Amygdala (tissue), 56 donors: ENCODE measurements around the gene SLC29A3.
A peak's percentile ranks its signal among the peaks of the same experiment; 100 is the strongest.

Experiments
- DNase-seq, 56 donors: peaks; one replicate each; lab custom pipeline; 2025; lab: John Stamatoyannopoulos, UW

Gene SLC29A3

DNA sequence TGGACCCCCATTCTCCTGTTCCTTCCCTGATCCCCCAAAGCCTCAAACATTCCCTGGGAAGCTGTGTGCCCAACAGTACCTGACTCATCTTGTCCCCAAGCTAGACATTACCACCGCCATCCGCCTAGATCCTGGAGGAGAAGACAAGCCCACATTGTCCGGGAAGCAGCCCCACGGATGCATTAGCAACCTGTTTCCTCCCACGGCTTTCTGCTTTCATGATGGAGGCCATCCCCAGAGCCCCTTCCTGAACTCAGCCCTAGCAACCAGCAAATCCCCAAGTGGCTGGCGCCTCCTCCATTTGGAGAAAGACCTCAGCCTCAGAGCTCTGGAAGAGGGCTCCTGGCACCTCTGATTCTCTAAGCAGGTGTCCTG lies 2.3 kb upstream of the SLC29A3 start:
- no peak for DNase-seq

DNA sequence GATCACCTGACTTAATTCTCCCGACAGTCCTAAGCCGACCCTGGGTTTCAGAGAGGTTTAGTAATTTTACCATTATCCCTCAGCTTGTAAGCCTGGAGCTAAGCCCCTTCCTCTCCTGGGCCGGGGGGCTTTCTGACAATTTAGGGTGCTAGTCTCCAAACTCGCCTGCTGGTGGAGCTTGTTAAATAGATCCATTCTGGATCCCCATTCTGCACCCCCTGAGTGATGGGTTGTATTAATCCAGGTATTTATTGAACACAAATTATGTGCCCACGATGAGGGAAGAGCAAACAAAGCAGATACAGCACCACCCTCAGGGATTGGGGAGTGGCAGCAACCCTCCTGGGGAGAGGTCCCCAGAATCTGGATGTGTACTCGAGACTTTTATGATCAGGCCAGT lies 1.3 kb upstream of the SLC29A3 start:
- DNase-seq = no peak

DNA sequence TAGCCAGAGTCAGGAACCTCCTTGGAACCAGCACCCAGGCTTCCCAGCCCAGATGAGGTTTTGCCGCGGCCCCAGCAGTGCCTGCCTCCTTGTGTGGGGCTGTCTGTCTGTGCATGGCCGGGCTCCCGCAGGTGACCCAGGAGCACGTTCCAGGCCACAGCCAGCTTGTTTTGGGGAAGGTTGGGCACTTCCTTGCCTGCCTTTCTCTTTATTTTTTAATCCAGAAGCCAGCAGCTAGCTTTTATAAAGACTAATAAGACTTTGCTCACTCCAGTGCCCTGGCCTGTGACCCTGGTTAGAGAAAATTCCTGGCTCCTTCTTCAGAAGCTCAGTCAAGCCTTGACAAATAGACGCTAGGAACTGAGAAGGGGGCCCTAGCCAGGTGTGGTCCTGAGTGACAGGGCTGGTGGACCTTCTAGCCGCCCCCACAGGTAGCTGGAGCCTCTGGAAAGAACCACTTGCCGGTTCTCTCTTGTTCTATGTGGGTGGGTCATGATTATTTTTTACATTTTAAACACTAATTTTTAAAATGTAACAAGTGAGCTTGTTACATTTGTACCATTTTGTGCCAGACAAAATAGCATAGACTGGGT lies 837 bp downstream of the SLC29A3 start:
- DNase-seq = no peak

DNA sequence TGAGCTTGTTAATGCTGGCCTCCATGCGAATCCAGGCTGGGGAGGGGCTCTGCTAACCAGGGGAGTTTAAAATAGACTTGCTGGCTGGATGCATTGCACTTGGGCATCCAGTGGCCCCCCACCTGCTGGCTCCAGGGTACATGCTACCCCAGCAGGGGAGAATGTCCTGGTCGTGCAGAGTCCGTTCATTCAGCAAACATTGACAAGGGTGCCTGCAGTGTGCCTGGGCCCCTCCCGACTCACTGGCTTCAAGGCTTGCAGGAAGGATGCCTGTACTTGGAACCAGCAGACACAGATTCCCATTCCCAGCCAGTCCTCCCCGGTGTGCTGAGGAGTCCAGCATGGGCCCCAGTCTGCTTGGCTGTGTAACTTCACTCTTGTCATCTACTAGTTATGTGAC lies 1.5 kb downstream of the SLC29A3 start:
- no peak for DNase-seq

DNA sequence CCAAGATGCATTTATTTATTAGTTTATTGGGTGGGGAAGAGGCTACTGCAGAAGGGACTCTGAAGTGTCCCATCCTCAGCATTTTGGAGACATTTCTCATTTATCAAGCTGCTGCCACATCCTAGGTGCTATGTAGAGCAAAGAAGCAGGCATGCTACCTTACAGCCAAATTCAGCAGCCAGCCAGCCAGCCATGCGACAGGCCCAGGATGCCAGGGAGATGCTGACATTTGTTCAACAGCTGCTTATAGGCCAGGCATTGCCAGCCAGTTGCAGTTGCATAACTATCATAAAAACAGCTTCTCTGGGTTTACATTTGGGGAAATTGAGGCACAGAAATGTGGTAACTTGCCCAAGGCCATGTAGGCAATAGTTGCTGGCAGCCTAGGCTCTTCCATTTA lies 2.3 kb downstream of the SLC29A3 start:
- DNase-seq = no peak

DNA sequence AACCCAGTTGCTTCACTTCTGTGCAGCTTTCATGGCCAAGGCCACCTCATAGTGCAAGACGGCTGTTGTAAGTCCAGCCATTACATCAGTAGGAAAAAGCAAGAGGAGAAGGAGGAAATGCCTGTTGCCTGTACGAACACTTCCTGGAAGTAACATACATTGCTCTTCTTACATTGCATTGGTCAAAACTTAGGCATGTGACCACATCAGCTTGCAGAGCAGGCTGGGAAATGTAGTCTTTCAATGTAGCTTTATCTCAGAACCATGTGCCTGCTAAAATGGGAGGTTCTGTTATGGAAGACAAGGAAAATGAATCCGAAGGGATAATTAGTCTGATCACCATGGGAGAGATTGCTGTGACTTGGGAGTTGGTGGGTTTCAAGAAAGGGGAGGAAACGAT lies 4.3 kb downstream of the SLC29A3 start:
- DNase-seq = no peak

DNA sequence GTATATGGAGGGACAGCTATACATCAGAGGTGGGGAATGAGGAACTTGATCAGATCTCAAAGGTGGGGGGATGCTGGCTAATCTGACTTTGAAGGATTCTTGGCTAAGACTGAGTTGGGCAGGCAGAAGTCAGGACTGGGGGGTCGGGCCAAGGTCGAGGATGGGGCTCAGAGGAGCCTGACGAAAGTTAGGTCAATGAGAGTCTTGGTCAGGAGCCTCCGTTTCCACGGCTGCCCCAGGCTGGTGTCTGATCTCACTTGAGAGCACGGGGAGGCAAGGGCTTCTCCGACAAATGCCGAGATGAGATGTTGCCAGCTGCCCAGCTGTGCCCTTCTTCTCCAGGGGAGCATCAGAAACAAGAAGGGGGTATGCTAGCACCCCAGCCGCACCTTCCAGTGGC lies 5.7 kb downstream of the SLC29A3 start:
- no peak for DNase-seq

DNA sequence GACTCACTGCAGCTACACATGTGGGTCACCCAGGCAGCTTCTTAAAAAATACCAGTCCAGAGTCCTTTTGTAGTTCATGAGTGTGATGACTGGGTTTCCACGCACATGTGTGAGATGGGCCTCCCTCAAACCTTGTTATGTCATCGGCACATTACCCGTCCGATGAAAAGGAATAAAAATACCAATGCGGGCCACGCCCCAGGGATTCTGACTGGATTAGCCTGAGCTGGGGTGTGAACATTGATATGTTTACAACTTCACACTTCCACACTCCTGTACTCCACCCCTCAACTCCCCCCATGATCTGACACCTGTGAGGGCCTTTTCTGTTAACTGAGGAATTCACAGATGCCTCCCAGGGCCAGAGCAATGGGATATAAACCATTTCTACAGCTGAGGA lies 6.2 kb downstream of the SLC29A3 start:
- no peak for DNase-seq

DNA sequence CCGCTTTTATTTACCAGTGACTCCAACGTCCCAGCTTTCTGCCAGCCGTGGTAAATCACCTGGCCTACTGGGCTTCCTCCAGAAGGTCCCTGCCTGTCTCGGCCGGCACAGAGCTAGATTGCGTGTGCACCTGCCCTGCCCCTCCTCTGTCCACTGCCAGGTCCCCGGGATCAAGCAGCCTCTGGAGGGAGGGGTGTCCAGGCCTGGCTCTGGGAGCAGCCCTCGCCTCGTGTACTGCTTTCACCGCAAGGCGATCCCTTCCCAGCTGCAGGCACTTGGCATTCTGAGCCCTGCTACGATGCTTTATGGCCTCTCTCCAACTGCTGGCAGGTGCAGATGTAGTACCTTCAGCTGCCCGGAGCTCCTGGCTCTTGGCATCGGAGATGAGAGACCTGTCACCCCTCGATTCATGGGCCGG lies 7.4 kb downstream of the SLC29A3 start:
- no peak for DNase-seq

DNA sequence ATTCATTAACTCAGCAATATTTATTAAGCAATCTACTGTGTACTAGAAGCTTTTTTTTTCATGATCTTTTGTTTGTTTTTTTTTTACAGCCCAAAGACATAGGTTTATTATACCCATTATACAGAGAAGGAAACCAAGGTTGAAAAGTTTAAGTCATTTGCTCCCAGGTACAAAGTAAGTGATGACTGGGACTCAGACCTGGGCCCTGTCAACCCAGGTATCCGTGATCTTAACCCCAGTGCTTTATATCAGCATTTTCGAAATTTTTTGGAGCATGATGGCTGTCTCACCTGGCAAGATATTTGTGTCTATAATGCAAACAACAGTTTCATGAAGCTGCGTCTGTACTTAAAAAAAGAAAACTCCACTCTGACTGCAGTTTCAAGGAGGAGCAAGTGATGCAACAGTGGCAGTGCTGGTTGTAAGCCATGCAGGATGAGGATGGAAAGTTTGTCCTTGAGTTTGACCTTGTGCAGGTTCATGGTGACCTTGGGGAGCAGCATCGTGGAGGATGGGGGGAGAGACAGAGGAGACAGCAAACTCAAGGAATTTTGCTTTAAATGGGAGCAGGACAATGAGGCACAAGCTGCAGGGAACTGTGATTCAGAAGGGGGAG lies 11.8 kb downstream of the SLC29A3 start:
- no peak for DNase-seq

DNA sequence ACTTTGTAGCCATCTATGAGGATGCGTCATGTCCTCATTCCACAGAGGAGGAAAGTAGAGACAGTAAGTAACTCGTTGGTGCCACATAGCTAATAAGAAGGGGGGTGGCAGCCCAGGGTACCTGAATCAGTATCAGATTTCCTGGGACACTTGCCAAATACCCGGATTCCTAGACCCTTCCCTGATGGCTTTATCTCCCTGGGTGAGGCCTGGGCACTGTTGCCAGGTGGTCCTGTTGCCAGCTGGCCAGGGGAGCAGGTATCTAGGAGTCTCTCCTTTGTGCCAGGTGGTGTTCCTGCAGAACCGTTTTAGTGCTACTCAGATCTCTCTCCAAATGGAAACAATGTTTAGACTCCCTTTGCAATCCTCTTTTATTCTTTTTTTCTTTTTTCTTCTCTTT lies 12.7 kb downstream of the SLC29A3 start:
- no peak for DNase-seq

DNA sequence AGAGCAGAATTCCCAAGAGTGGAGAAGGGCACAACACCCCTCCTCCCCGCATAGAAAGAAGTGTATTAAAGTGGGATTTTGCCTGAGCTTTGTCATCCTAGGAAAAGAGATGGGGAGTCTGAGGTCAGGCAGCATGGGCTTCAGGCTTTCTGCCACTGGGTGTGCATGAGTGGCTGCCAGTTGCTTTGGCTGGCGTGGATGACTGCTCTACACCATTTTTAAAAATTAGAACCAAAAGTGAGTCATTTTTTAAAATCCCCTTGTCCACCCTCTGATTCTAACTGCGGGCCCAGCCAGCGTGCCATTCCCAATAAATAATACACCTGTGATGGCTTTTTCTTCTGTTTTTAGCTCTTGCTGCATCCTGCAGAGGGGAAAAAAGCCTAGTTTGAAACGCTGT lies 13.4 kb downstream of the SLC29A3 start:
- DNase-seq = no peak

DNA sequence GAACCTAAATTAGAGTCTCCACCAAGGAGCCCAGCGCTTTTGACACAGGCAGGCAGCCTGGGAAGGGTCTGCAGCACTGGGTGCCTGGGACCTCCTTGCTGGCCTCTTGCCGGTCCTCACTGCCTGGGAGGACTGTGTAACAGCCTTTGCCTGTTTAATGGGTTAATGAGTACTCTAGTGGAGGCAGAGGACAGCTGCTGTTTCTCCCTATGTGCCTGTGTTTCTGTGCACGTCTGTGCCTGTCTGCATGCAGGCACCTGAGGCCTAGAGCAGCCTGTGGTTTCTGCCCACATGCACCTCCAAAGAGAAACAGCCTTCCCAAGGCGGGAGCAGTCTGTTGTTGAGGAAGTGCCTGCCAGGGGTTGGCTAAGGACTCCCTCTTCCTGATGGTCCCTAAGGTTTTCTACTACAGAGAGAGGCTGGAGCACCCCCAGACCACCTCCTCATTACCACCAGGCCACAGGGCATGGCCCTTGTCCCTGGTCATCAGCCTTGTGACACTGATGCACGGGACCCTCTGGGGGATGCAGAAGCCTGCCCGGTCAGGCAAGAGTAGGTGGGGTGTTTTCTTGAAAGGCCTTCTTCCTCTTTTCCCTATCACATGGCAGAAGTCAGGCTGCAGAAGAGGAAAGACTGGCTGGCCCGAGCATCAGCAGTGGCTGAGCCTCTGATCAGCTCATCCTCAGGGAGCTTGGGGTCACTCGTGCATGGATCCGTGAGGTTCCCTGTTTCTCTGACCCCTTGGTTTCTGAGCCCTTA lies 14.2 kb downstream of the SLC29A3 start:
- peak in 3 of 56 donors; percentile 14 to 33 (median 29) for DNase-seq

DNA sequence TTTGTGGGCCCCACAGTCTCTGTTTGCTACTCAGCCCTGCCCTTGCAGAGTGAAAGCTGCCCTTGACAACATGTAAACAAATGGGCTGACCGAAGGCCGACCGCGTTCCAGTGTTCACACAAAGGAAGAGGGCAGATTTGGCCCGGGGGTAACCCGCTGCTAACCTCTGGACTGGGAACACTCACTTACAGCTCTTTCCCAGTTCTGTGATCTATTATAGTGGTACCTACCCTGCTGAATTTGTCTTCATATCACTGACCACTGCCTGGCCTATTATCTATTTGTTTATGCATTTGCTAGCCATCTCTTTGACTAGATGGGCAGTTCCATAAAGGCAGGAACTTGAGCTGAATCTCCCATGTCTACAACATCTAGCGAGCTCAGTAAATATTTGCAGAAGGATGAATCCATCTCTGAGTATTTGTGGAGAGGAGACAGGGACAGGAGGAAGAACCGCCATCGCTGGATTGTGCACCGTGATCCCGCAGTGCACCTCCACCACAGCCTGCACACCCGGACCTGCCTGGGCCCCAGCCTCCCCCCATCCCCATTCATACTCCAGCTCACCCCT lies 15.2 kb downstream of the SLC29A3 start:
- no peak for DNase-seq

DNA sequence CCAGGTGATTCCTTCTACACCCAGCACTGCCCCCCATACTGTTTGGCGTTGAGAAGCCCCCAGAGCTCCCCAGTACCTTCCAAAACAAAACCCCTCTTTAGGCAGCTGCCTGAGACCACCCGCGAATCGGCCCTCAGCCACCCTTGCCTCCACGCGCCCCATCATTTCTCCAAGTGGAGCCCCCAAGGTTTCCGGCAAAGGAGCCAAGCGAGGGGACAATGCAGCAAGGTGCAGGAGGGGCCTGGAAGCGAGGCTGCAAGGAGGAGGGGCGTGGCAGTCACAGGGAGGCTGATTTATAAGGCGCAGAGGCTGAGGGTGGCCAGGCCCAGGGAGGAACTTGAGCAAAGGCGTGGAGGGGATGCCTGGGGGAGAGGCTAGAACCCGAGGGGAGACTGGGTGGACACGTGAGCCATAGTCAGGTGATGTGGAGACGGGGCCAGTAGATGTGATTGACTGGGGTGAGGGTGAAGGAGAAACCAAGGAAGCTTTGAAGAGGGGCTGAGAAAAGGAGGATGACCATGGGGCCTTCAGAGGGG lies 16.2 kb downstream of the SLC29A3 start:
- DNase-seq = no peak

DNA sequence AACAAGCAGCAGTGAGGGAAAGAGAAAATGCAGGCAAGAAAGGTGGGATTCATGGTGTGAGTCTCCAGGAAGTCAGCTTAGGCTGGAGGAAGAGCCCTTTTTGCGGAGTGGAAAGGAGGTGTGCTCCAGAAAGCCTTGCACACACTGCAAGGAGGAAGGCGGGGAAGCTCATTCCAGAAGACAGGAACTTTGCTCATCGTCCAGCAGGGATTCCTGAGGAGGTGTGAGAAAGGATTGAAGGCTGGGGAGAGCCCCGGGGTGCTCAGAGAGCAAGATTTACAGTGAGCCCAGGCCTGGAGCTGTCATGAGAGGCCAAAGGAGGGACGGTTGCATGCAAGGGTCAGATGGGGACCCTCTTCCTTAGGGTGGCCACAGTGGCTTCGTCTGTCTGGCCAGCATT lies 17.6 kb downstream of the SLC29A3 start:
- DNase-seq = no peak

DNA sequence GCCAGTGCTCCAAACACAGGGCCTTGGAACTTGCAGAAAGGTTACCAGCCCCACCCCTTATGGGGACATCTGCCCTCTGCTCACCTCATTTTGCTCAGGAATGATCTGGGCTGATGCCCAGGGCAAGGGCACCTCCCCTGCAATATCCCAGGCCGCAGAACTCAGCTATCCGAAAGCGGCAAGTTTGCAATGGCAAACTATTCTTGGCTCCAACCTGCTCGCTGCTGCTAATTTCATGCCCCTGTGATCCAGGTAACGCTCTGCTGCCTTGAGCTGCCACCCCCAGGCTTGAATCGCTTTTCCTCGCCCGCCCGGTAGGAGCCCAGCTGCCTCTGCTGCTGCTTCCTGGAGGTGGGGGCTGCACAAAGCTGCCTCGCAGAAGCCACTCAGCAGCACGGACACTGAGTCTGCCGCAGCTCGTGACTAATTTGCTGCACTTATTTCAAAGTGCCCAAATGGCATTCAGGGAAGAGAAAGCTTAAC lies 18.2 kb downstream of the SLC29A3 start:
- no peak for DNase-seq

DNA sequence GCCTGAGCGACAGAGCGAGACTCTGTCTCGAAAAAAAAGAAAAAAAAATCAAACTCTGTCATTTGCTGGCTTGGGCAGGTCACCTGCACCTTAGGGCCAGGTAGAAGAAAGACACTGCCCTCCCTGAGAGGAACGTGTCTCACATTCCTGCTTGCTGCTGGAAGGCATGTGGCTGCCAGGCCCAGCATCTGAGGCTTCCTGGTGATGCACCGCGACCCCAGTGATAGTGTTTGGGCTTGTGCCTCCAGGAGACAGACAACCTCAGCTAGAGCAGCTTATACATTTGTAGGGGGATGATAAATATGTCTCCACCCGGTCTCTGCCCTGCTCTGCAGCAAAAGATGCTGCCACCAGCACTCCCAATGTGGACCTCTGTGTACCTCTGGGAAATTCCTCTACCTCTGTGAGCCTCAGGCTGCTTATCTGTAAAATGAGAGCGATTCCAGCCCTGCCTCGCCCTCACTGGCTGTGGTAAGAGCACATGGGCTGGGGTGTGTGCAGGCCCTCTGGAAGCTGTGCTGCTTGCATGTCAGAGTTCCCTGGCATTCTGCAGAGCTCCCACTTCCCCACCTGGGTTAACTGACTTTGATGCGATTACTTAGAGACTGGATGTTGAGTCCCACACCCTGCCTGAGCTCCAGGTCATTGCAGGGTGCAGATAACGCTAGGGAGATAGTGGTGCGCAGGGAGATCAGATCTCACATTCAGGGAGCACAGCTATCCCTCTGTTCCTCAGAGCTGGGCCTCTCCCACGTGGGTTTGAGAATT lies 19.9 kb downstream of the SLC29A3 start:
- DNase-seq = no peak

DNA sequence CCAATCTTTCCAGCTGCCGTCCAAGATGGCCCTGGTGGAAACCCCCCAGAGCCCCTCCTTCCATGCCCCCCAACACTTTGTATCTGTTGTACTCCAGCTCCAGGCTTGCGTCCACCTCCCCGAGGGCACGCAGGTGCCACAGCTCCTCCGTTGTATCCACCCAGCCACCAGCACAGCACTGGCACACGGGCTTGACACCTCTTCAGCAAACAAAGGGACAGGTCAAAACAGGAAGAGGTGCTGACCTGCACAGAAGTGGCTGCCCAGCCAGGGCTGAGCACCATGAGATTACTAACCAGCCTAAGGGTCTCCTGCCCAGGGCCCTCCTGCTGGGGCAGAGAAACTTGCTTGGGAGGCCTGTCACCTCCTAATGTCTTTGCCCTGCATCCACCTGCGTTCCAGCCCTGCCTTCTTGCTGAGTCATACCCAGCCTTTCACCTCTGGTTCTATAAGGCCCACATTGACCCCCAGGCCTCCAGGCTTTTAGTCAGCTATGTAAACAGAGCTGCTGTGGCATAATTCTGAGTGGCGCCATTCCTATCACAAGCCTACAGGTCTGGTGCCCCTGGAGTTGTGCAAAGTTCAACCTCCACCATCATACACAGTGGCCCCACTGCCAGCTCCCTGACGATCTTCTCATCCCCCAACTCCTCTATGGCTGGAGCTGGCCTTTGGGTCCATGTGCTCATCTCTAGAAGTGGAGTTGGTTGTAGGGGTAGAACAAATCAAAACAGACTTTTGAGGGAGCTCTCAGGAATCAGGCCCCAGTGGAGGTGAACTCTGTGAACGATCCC lies 20.9 kb downstream of the SLC29A3 start:
- DNase-seq = no peak
